IMR-90 (cell line): ENCODE data around the gene CTIF. TPM values are rescaled to one million over a fixed set of nuclear protein-coding genes. Genes with fewer than 3 reads are reported as not detected.

Experiments
- ATAC-seq: fragments of 200-7000 bp; cut with Tn5 transposase; 2 replicates; pipeline ENCODE4 v1.9.1; 2020; ENCODE audit warnings: low read depth, mild to moderate bottlenecking, moderate library complexity
- BruUV-seq: library from RNA; stranded (reverse); fragments of 400-500 nt; replicated peaks from 2 replicates; lab custom pipeline; 2021; lab: Mats Ljungman, UMichigan
- CTCF ChIA-PET: fragments of 300-600 bp; formaldehyde crosslinking; extraction: SDS; loops from one replicate; lab custom pipeline; 2021; ENCODE audit warnings: antibody characterized with exemption; lab: Yijun Ruan, JAX
- POLR2A ChIA-PET: fragments of 300-600 bp; sonication (Branson Sonifier 250); formaldehyde crosslinking; loops from one replicate; lab custom pipeline; 2022; ENCODE audit warnings: antibody characterized with exemption; ENCODE audit not compliant: unreplicated experiment; lab: Charles Lee
- DNase-seq: peaks from one replicate; pipeline ENCODE4 v3.0.0; 2013
- H2AFZ ChIP-seq: replicated peaks from 2 replicates; pipeline ENCODE3; 2013; ENCODE audit warnings: low read length, mild to moderate bottlenecking; ENCODE audit not compliant: poor library complexity
- H2AK5ac ChIP-seq: 2 replicates; pipeline ENCODE4 v1.6.1; 2013; ENCODE audit warnings: low read depth, low read length, inconsistent platforms
- H2AK9ac ChIP-seq: replicated peaks from 2 replicates; pipeline ENCODE3; 2013; ENCODE audit warnings: mild to moderate bottlenecking, low read depth, low read length, moderate library complexity; ENCODE audit not compliant: poor library complexity
- H2BK120ac ChIP-seq: 2 replicates; pipeline ENCODE4 v1.6.1; 2013; ENCODE audit warnings: low read depth, low read length, inconsistent platforms
- H2BK15ac ChIP-seq: 3 replicates; pipeline ENCODE4 v1.6.1; 2013; ENCODE audit warnings: low read depth, low read length, inconsistent platforms
- H2BK20ac ChIP-seq: 2 replicates; pipeline ENCODE4 v1.6.1; 2013; ENCODE audit warnings: low read depth, mild to moderate bottlenecking, inconsistent platforms, low read length, moderate library complexity
- H2BK5ac ChIP-seq: 2 replicates; pipeline ENCODE4 v1.6.1; 2013; ENCODE audit warnings: mild to moderate bottlenecking, low read depth, low read length, inconsistent platforms; ENCODE audit not compliant: poor library complexity, severe bottlenecking
- H3K14ac ChIP-seq: replicated peaks from 2 replicates; pipeline ENCODE4 v1.6.1; 2013; ENCODE audit warnings: low read depth, low read length, inconsistent platforms
- H3K18ac ChIP-seq: 2 replicates; pipeline ENCODE4 v1.6.1; 2013; ENCODE audit warnings: low read depth, low read length, control low read depth
- H3K23ac ChIP-seq: 2 replicates; pipeline ENCODE4 v1.6.1; 2013; ENCODE audit warnings: low read depth, low read length, inconsistent platforms
- H3K27ac ChIP-seq: 2 replicates; pipeline ENCODE4 v1.5.1; 2013; ENCODE audit warnings: mild to moderate bottlenecking, control low read depth, low read length; ENCODE audit not compliant: insufficient read depth
- H3K27me3 ChIP-seq: 2 replicates; pipeline ENCODE4 v1.6.1; 2013; ENCODE audit warnings: low read length; ENCODE audit not compliant: control insufficient read depth, insufficient read depth
- H3K36me3 ChIP-seq: 2 replicates; pipeline ENCODE4 v1.6.1; 2013; ENCODE audit warnings: low read length, mixed read lengths; ENCODE audit not compliant: control insufficient read depth, insufficient read depth
- H3K4ac ChIP-seq: 2 replicates; pipeline ENCODE4 v1.6.1; 2013; ENCODE audit warnings: low read depth, low read length, inconsistent platforms
- H3K4me1 ChIP-seq: 2 replicates; pipeline ENCODE4 v1.6.1; 2013; ENCODE audit warnings: low read length, mixed read lengths; ENCODE audit not compliant: control insufficient read depth, insufficient read depth
- H3K4me2 ChIP-seq: 2 replicates; pipeline ENCODE4 v1.6.1; 2013; ENCODE audit warnings: low read depth, mild to moderate bottlenecking, control low read depth, low read length, moderate library complexity
- H3K4me3 ChIP-seq: 2 replicates; pipeline ENCODE4 v1.5.1; 2013; ENCODE audit warnings: low read depth, mild to moderate bottlenecking, control low read depth, low read length, moderate library complexity; ENCODE audit not compliant: insufficient read depth
- H3K56ac ChIP-seq: 2 replicates; pipeline ENCODE4 v1.6.1; 2013; ENCODE audit warnings: low read length, inconsistent platforms; ENCODE audit not compliant: insufficient read depth; ENCODE audit errors: extremely low read depth
- H3K79me1 ChIP-seq, 2 experiments: 2 replicates each; pipeline ENCODE4 v1.6.1; 2013; ENCODE audit warnings: low read length in 2 of 2, inconsistent platforms in 1 of 2, low read depth in 1 of 2
- H3K9ac ChIP-seq: 2 replicates; pipeline ENCODE4 v1.6.1; 2013; ENCODE audit warnings: low read depth, low read length, control low read depth
- H3K9me1 ChIP-seq: 2 replicates; pipeline ENCODE4 v1.6.1; 2013; ENCODE audit warnings: low read length, inconsistent platforms; ENCODE audit not compliant: insufficient read depth
- H3K9me3 ChIP-seq: 2 replicates; pipeline ENCODE4 v1.6.1; 2013; ENCODE audit warnings: low read length; ENCODE audit not compliant: control insufficient read depth, insufficient read depth
- H4K20me1 ChIP-seq: 2 replicates; pipeline ENCODE4 v1.6.1; 2013; ENCODE audit warnings: low read length, inconsistent platforms; ENCODE audit not compliant: insufficient read depth
- H4K5ac ChIP-seq: 2 replicates; pipeline ENCODE4 v1.6.1; 2013; ENCODE audit warnings: mild to moderate bottlenecking, low read depth, low read length, control low read depth
- H4K8ac ChIP-seq, 2 experiments: 2 replicates each; pipeline ENCODE4 v1.6.1; 2013; ENCODE audit warnings: low read depth in 2 of 2, low read length in 2 of 2, control low read depth in 1 of 2, inconsistent platforms in 1 of 2
- H4K91ac ChIP-seq: 2 replicates; pipeline ENCODE4 v1.6.1; 2013; ENCODE audit warnings: low read depth, low read length, inconsistent platforms; ENCODE audit not compliant: insufficient read depth
- BHLHE40 ChIP-seq: fragments of 150-350 bp; IDR thresholded peaks from 2 replicates; pipeline ENCODE4 v1.6.1; 2016; ENCODE audit warnings: mild to moderate bottlenecking, low read depth, low read length
- CEBPB ChIP-seq: IDR thresholded peaks from 2 replicates; pipeline ENCODE4 v1.6.1; 2012; ENCODE audit warnings: low read depth, low read length, improper control_type of control experiment
- CHD1 ChIP-seq: IDR thresholded peaks from 2 replicates; pipeline ENCODE4 v1.6.1; 2012; ENCODE audit warnings: low read depth, low read length, improper control_type of control experiment
- CTCF ChIP-seq: conservative IDR thresholded peaks from 2 replicates; pipeline ENCODE4 v1.5.1; 2012; ENCODE audit warnings: mild to moderate bottlenecking, low read depth, low read length, improper control_type of control experiment
- FOS ChIP-seq: fragments of 150-350 bp; IDR thresholded peaks from 2 replicates; pipeline ENCODE4 v1.6.1; 2016; ENCODE audit warnings: low read depth, low read length
- MAFK ChIP-seq: IDR thresholded peaks from 2 replicates; pipeline ENCODE4 v1.6.1; 2012; ENCODE audit warnings: low read depth, low read length, improper control_type of control experiment
- MAZ ChIP-seq: IDR thresholded peaks from 2 replicates; pipeline ENCODE4 v1.6.1; 2012; ENCODE audit warnings: low read depth, mild to moderate bottlenecking, low read length, improper control_type of control experiment, moderate library complexity, borderline replicate concordance
- MXI1 ChIP-seq: IDR thresholded peaks from 2 replicates; pipeline ENCODE4 v1.6.1; 2012; ENCODE audit warnings: low read depth, mild to moderate bottlenecking, low read length, moderate library complexity, borderline replicate concordance
- NFE2L2 ChIP-seq: fragments of 150-350 bp; IDR thresholded peaks from 2 replicates; pipeline ENCODE4 v1.6.1; 2016; ENCODE audit warnings: low read depth, mild to moderate bottlenecking, low read length
- POLR2A ChIP-seq: IDR thresholded peaks from 2 replicates; pipeline ENCODE4 v1.6.1; 2012; ENCODE audit warnings: mild to moderate bottlenecking, low read depth, low read length
- RCOR1 ChIP-seq: IDR thresholded peaks from 2 replicates; pipeline ENCODE4 v1.6.1; 2012; ENCODE audit warnings: mild to moderate bottlenecking, low read length, improper control_type of control experiment; ENCODE audit not compliant: insufficient replicate concordance
- RFX5 ChIP-seq: IDR thresholded peaks from 2 replicates; pipeline ENCODE4 v1.8.0; 2012; ENCODE audit warnings: low read depth, mild to moderate bottlenecking, low read length, moderate library complexity
- SMC3 ChIP-seq: fragments of 150-350 bp; IDR thresholded peaks from 2 replicates; pipeline ENCODE4 v1.6.1; 2016; ENCODE audit warnings: low read depth, mild to moderate bottlenecking, antibody characterized with exemption, low read length, moderate library complexity
- WGBS, 2 experiments: methylation state at CpG; one replicate each; pipeline versions ENCODE4 v1.1.5 to v1.1.7; 2013; ENCODE audit warnings: missing lambda C conversion rate in 2 of 2; ENCODE audit not compliant: insufficient read length in 1 of 2; ENCODE audit errors: extremely low coverage in 2 of 2; 5-methylcytosine and 5-hydroxymethylcytosine counted together
- dilution Hi-C: fragments of 300-500 bp; cut with HindIII; formaldehyde crosslinking; loops from one replicate; pipeline ENCODE4 v1.14.3; 2018; ENCODE audit warnings: low sequenced_read_pairs; ENCODE audit not compliant: unreplicated experiment
- in situ Hi-C: fragments of 300-500 bp; cut with MboI; formaldehyde crosslinking; loops from 3 replicates; pipeline ENCODE4 v1.14.3; 2019; ENCODE audit warnings: low sequenced_read_pairs, inconsistent platforms, mixed read lengths
- intact Hi-C: fragments of 100-400 bp; cut with micrococcal nuclease; formaldehyde crosslinking; loops from 2 replicates; pipeline ENCODE4 v1.10.0; 2022
- polyA plus RNA-seq, 3 experiments: library from polyadenylated mRNA; depleted of rRNA; stranded (reverse); fragments of >200 nt; gene quantifications; 2 replicates each; pipeline ENCODE4 v1.2.3, GENCODE V29; 2012; ENCODE audit warnings: low replicate concordance in 1 of 3
- total RNA-seq: library from RNA; depleted of rRNA; stranded (reverse); fragments of >200 nt; gene quantifications from 2 replicates; pipeline ENCODE4 v1.2.3, GENCODE V29; 2012
- TF ChIP-seq, protein P1 (sequence below): fragments of 150-350 bp; IDR thresholded peaks from 2 replicates; pipeline ENCODE4 v1.6.1; 2016; ENCODE audit warnings: low read depth, mild to moderate bottlenecking, low read length, moderate library complexity, borderline replicate concordance

The CTIF gene
- total and polyA plus RNA-seq, 2 of the 4 experiments (the other 2 are of a cell fraction): 25.1 to 57.0 TPM

GRCh38 chr18:48838921-48839818, 300.3 kb downstream of the CTIF start:
- peak; percentile 43 for ATAC-seq
- POLR2A ChIA-PET: no interaction called here
- TF ChIP-seq RFX5 (no peak), FOS (peak; percentile 34; the same call in 1 of the 2 replicates), BHLHE40 (no peak), SMC3 (0 out of 2 replicates have a peak, but pooled peaks have one; percentile 17), NFE2L2 (no peak), CEBPB (peak; percentile 95), POLR2A (no peak), CTCF (no peak), MAZ (0 out of 2 replicates have a peak, but pooled peaks have one; percentile 43), CHD1 (no peak), MAFK (no peak), RCOR1 (no peak), MXI1 (no peak)
- TF ChIP-seq, protein P1, sequence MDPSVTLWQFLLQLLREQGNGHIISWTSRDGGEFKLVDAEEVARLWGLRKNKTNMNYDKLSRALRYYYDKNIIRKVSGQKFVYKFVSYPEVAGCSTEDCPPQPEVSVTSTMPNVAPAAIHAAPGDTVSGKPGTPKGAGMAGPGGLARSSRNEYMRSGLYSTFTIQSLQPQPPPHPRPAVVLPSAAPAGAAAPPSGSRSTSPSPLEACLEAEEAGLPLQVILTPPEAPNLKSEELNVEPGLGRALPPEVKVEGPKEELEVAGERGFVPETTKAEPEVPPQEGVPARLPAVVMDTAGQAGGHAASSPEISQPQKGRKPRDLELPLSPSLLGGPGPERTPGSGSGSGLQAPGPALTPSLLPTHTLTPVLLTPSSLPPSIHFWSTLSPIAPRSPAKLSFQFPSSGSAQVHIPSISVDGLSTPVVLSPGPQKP: no peak

More at GRCh38 chr18:48838921-48839818, 300.3 kb downstream of the CTIF start:
- Histone ChIP-seq H3K56ac (peak overlapping the region; percentile 14; the same call in 1 of the 2 replicates), H3K27ac (peak overlapping the region; percentile 23; the same call in 1 of the 2 replicates), H2AFZ (peak overlapping the region; percentile 35), H3K23ac (peak overlapping the region; percentile 41), H3K4me3 (no peak overlapping the region), H3K4me2 (no peak overlapping the region), H3K36me3 (peaks cover 2% of the 10 kb centered on the region), H3K14ac (peak overlapping the region; percentile 70), H2AK9ac (peak overlapping the region; percentile 66), H2BK5ac (peak overlapping the region; percentile 10), H3K27me3 (no peaks in the 10 kb centered on the region), H3K79me1 (peaks cover 27 to 74% of the 10 kb centered on the region in 2 experiments), H2BK120ac (peak overlapping the region; percentile 78), H3K9me3 (no peaks in the 10 kb centered on the region), H3K4ac (peak overlapping the region; percentile 87), H4K20me1 (no peaks in the 10 kb centered on the region; the same call in 1 of the 2 replicates), H4K8ac (peak overlapping the region in 1 of 2 experiments; percentile 67; a peak in 2 of 4 replicates), H4K5ac (no peak overlapping the region), H3K9ac (peak overlapping the region; percentile 8; the same call in 1 of the 2 replicates), H2BK15ac (peak overlapping the region; percentile 80; the same call in 2 of the 3 replicates), H3K18ac (peak overlapping the region; percentile 30), H4K91ac (peak overlapping the region; percentile 74), H2BK20ac (peak overlapping the region; percentile 77), H2AK5ac (peak overlapping the region; percentile 91), H3K9me1 (peaks cover 27% of the 10 kb centered on the region), H3K4me1 (peaks cover 31% of the 10 kb centered on the region)
- in situ Hi-C loops: no loop called here
- CTCF ChIA-PET: no interaction called here
- 50% methylated on average over 7 of the region's 10 CpGs; no CpG with 5 or more reads in 1 of the 2 experiments for WGBS, 2 experiments
- dilution Hi-C loops: no loop called here
- DNase-seq: peak; percentile 73
- intact Hi-C loops: loop anchor here (10.0 kb wide), 1 partner anchor 396 kb away; no protein-coding TSS in a partner anchor
- BruUV-seq: no TSS peak
